Glutamatergic neuron (in vitro differentiated cells): ENCODE results near the gene FGF8. TPM values are rescaled to one million over a fixed set of nuclear protein-coding genes. Genes with fewer than 3 reads are reported as not detected.

Experiments
- DNase-seq: peaks from one replicate; pipeline ENCODE4 v3.0.0; 2022
- H3K27ac Mint-ChIP-seq: one replicate; pipeline ENCODE4 v1.8.0; 2020; ENCODE audit warnings: mild to moderate bottlenecking, mixed read lengths, inconsistent platforms; ENCODE audit not compliant: unreplicated experiment
- H3K27me3 Mint-ChIP-seq: one replicate; pipeline ENCODE4 v1.8.0; 2020; ENCODE audit warnings: mild to moderate bottlenecking, moderate library complexity, mixed read lengths, inconsistent platforms; ENCODE audit not compliant: unreplicated experiment
- H3K36me3 Mint-ChIP-seq: one replicate; pipeline ENCODE4 v1.8.0; 2020; ENCODE audit warnings: mild to moderate bottlenecking, mixed read lengths, inconsistent platforms; ENCODE audit not compliant: unreplicated experiment
- H3K4me1 Mint-ChIP-seq: one replicate; pipeline ENCODE4 v1.8.0; 2020; ENCODE audit warnings: mild to moderate bottlenecking, low read depth, mixed read lengths, inconsistent platforms; ENCODE audit not compliant: unreplicated experiment
- H3K4me3 Mint-ChIP-seq: one replicate; pipeline ENCODE4 v1.8.0; 2020; ENCODE audit warnings: mild to moderate bottlenecking, mixed read lengths, inconsistent platforms; ENCODE audit not compliant: unreplicated experiment
- H3K9me3 Mint-ChIP-seq: one replicate; pipeline ENCODE4 v1.8.0; 2020; ENCODE audit warnings: mild to moderate bottlenecking, moderate library complexity, mixed read lengths, inconsistent platforms; ENCODE audit not compliant: unreplicated experiment
- CTCF ChIP-seq: fragments of 200-600 bp; sonication (generic); IDR thresholded peaks from one replicate; pipeline ENCODE4 v1.5.0; 2021; ENCODE audit not compliant: partially characterized antibody, unreplicated experiment
- total RNA-seq: library from RNA; stranded (reverse); fragmentation: NEBNext Ultra II Directional; extraction: Animal tissue kit (Norgen Biotek cat#: 25700); gene quantifications from one replicate; pipeline ENCODE4 v1.2.1, GENCODE V29; 2021; ENCODE audit not compliant: unreplicated experiment

Gene FGF8
- total RNA-seq, 1 donor from 2014 or later = 1.1 TPM

- no peak for DNase-seq
- no peak for TF ChIP-seq CTCF
- Mint-ChIP-seq H3K4me1 (peaks cover 18% of the 10 kb centered on the region), H3K4me3 (no peak overlapping the region), H3K27me3 (no peaks in the 10 kb centered on the region), H3K9me3 (no peaks in the 10 kb centered on the region), H3K36me3 (no peaks in the 10 kb centered on the region), H3K27ac (no peak overlapping the region)
These were observed 27.4 kb downstream of the FGF8 start for GRCh38 chr10:101748496-101748895.

- Mint-ChIP-seq H3K9me3 (peaks cover 2% of the 10 kb centered on the region), H3K27me3 (no peaks in the 10 kb centered on the region), H3K27ac (no peak overlapping the region), H3K4me3 (no peak overlapping the region), H3K4me1 (peaks cover 18% of the 10 kb centered on the region), H3K36me3 (peaks cover 4% of the 10 kb centered on the region)
- DNase-seq = no peak
- TF ChIP-seq CTCF = no peak
These were observed 30.7 kb downstream of the FGF8 start for GRCh38 chr10:101745074-101745696.

- no peak overlapping the region for H3K27ac Mint-ChIP-seq
- no peaks in the 10 kb centered on the region for H3K27me3 Mint-ChIP-seq
- peaks cover 11% of the 10 kb centered on the region for H3K4me1 Mint-ChIP-seq
- H3K36me3 Mint-ChIP-seq = peaks cover 4% of the 10 kb centered on the region
- no peak for DNase-seq
- no peak for TF ChIP-seq CTCF
- peaks cover 2% of the 10 kb centered on the region for H3K9me3 Mint-ChIP-seq
- no peak overlapping the region for H3K4me3 Mint-ChIP-seq
These were observed 31.6 kb downstream of the FGF8 start for GRCh38 chr10:101744267-101744666.

- H3K36me3 Mint-ChIP-seq = peaks cover 4% of the 10 kb centered on the region
- peaks cover 2% of the 10 kb centered on the region for H3K9me3 Mint-ChIP-seq
- H3K4me1 Mint-ChIP-seq = peaks cover 10% of the 10 kb centered on the region
- DNase-seq = no peak
- no peak overlapping the region for H3K27ac Mint-ChIP-seq
- TF ChIP-seq CTCF = no peak
- H3K27me3 Mint-ChIP-seq = no peaks in the 10 kb centered on the region
- no peak overlapping the region for H3K4me3 Mint-ChIP-seq
These were observed 34.0 kb downstream of the FGF8 start for GRCh38 chr10:101741938-101742337.

- H3K27ac Mint-ChIP-seq = no peak overlapping the region
- no peak overlapping the region for H3K4me3 Mint-ChIP-seq
- H3K4me1 Mint-ChIP-seq = no peaks in the 10 kb centered on the region
- peaks cover 3% of the 10 kb centered on the region for H3K9me3 Mint-ChIP-seq
- no peak for TF ChIP-seq CTCF
- no peak for DNase-seq
- peaks cover 4% of the 10 kb centered on the region for H3K36me3 Mint-ChIP-seq
- H3K27me3 Mint-ChIP-seq = no peaks in the 10 kb centered on the region
These were observed 39.2 kb downstream of the FGF8 start for GRCh38 chr10:101736666-101737065.
